SU-DHL-6 (cell line): ENCODE data around the gene RAD51B.

Source experiments
- CTCF ChIP-seq: fragments of 200-600 bp; sonication (generic); IDR thresholded peaks from one replicate; pipeline ENCODE4 v1.5.1; 2017; ENCODE audit warnings: antibody characterized with exemption, mild to moderate bottlenecking, low read length, moderate library complexity; ENCODE audit not compliant: insufficient read depth, poor library complexity, severe bottlenecking
- EZH2phosphoT487 ChIP-seq: fragments of 200-600 bp; sonication (generic), shearing (Covaris generic); conservative IDR thresholded peaks from 2 replicates; pipeline ENCODE4 v1.6.1; 2018; ENCODE audit warnings: mild to moderate bottlenecking, antibody characterized with exemption, low read length, moderate library complexity, mixed read lengths

- TF ChIP-seq CTCF (no peak), EZH2phosphoT487 (no peak)
Measured at GRCh38 chr14:68482018-68482417, 662.4 kb downstream of the RAD51B start.
